ENCODE results near the gene DCXR. TPM values are rescaled to one million over a fixed set of nuclear protein-coding genes. Genes with fewer than 3 reads are reported as not detected.

Gene DCXR
- total and polyA plus RNA-seq, 10 of the 15 experiments (the other 5 are each of a cell fraction or from before 2014, with no cell fraction given), result 12.3 to 139 (median 88.9) TPM

DNA sequence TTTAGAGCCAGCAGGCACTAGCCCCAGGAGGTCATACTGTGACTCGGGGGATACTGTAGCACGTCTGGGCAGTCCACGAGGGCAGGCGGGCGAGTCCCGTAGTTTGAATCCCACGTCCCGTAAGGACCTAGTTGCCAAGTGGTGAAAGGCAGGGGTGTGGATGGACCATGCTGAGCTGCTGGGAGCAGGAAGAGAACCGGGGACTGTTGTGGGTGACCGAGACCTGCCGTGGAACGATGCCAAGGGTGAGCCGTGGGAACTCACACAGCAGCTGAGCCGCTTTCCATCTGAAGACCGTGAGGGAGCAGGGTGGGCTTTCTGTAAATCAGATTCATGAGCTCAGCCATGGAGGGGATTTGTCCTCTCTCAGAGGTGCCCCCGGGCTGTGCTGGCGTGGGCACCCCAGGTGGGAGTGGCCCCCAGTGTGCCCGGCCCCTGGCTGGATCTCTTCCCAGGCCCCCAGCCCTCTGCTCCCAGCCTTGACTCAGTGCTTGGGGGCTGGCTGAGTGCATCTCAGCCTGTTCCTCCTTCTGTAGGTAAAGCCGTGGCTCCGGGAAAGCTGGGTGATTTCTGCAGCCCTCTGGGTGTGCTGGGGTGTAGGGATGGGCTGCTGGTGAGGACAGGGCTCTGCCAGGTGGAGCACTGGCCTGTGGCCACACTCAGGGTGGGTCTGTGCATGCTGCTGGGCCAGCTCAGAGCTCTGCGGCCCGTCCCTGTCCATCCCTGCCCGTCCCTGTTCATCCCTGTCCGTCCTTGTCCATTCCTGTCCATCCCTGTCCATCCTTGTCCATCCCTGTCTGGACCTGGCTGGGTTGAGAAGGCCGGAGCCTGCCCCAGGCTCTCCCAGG, 46.4 kb downstream of the DCXR start:
- WGBS (ENCODE audit: insufficient coverage, insufficient replicate concordance, low lambda C conversion rate, missing lambda C conversion rate), result 88% methylated on average over 25 of the region's 25 CpGs

More for the DNA sequence above, 46.4 kb downstream of the DCXR start:
- Histone ChIP-seq H2AFZ (ENCODE audit: control insufficient read depth, low read depth, low read length) (no peak overlapping the region), H4K20me1 (ENCODE audit: control insufficient read depth, insufficient read depth) (no peaks in the 10 kb centered on the region), H3K27me3 (replicated peaks in 1 of 2; ENCODE audit: control insufficient read depth in 2 of 2, insufficient read depth in 2 of 2, low read length in 1 of 2) (no peaks in the 10 kb centered on the region), H3K27ac (ENCODE audit: control insufficient read depth, insufficient read depth) (no peak overlapping the region), H3K9ac (ENCODE audit: control insufficient read depth, insufficient read depth, low read length) (no peak overlapping the region), H3K4me1 (ENCODE audit: control insufficient read depth, insufficient read depth, low read length) (no peaks in the 10 kb centered on the region), H3K36me3 (ENCODE audit: control insufficient read depth in 2 of 2, insufficient read depth in 2 of 2, low read length in 1 of 2) (no peaks in the 10 kb centered on the region; a peak in 2 of 4 replicates), H3K79me2 (ENCODE audit: control insufficient read depth, insufficient read depth, low read length) (no peaks in the 10 kb centered on the region), H3K4me2 (ENCODE audit: control insufficient read depth, insufficient read depth) (no peak overlapping the region), H3K4me3 (no peak overlapping the region), H3K9me3 (replicated peaks; ENCODE audit: control insufficient read depth, insufficient read depth, low read length) (no peaks in the 10 kb centered on the region)
- no peak for FAIRE-seq
- ChIA-PET CTCF (no interaction called here), RAD21 (ENCODE audit: unreplicated experiment) (no interaction called here), POLR2A (no interaction called here), SMC1A (ENCODE audit: uncharacterized antibody, unreplicated experiment) (no interaction called here)
- DNase-seq (ENCODE audit: low read depth, low spot score), result no peak
- no TSS peak for BruUV-seq (replicated peaks)
- no peak for TF ChIP-seq CREM (IDR thresholded peaks at IDR 0.05; ENCODE audit: low read depth)
- no peak for TF ChIP-seq FOS (IDR thresholded peaks at IDR 0.05; ENCODE audit: borderline replicate concordance, extremely low read depth, insufficient read length)
- no peak for TF ChIP-seq LARP7 (IDR thresholded peaks at IDR 0.05)
- TF ChIP-seq BRCA1 (IDR thresholded peaks at IDR 0.05; ENCODE audit: low read depth, low read length), result no peak
- TF ChIP-seq IKZF2 (IDR thresholded peaks at IDR 0.05), result no peak
- no peak for TF ChIP-seq SUZ12 (IDR thresholded peaks at IDR 0.05; ENCODE audit: unreplicated experiment)
- no peak for TF ChIP-seq MLLT1 (IDR thresholded peaks at IDR 0.05)
- TF ChIP-seq, protein P1, sequence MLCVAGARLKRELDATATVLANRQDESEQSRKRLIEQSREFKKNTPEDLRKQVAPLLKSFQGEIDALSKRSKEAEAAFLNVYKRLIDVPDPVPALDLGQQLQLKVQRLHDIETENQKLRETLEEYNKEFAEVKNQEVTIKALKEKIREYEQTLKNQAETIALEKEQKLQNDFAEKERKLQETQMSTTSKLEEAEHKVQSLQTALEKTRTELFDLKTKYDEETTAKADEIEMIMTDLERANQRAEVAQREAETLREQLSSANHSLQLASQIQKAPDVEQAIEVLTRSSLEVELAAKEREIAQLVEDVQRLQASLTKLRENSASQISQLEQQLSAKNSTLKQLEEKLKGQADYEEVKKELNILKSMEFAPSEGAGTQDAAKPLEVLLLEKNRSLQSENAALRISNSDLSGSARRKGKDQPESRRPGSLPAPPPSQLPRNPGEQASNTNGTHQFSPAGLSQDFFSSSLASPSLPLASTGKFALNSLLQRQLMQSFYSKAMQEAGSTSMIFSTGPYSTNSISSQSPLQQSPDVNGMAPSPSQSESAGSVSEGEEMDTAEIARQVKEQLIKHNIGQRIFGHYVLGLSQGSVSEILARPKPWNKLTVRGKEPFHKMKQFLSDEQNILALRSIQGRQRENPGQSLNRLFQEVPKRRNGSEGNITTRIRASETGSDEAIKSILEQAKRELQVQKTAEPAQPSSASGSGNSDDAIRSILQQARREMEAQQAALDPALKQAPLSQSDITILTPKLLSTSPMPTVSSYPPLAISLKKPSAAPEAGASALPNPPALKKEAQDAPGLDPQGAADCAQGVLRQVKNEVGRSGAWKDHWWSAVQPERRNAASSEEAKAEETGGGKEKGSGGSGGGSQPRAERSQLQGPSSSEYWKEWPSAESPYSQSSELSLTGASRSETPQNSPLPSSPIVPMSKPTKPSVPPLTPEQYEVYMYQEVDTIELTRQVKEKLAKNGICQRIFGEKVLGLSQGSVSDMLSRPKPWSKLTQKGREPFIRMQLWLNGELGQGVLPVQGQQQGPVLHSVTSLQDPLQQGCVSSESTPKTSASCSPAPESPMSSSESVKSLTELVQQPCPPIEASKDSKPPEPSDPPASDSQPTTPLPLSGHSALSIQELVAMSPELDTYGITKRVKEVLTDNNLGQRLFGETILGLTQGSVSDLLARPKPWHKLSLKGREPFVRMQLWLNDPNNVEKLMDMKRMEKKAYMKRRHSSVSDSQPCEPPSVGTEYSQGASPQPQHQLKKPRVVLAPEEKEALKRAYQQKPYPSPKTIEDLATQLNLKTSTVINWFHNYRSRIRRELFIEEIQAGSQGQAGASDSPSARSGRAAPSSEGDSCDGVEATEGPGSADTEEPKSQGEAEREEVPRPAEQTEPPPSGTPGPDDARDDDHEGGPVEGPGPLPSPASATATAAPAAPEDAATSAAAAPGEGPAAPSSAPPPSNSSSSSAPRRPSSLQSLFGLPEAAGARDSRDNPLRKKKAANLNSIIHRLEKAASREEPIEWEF (IDR thresholded peaks at IDR 0.05; ENCODE audit: insufficient replicate concordance, low read depth, low read length), result no peak
- no peak for TF ChIP-seq ZNF384 (IDR thresholded peaks at IDR 0.05; ENCODE audit: borderline replicate concordance, low read depth, low read length)
- TF ChIP-seq ZBTB33 (IDR thresholded peaks at IDR 0.05), result no peak
- TF ChIP-seq ZNF274 (IDR thresholded peaks at IDR 0.05; ENCODE audit: insufficient read depth, insufficient read length), result no peak
- TF ChIP-seq IRF4 (IDR thresholded peaks at IDR 0.05; ENCODE audit: low read depth, low read length), result no peak
- intact Hi-C loops (cut with micrococcal nuclease; ENCODE audit: unreplicated experiment) (no loop called here), in situ Hi-C loops (cut with MboI) (no loop called here)
- no peak for ATAC-seq
